ENCODE measurements around the gene SPIRE2. TPM values are rescaled to one million over a fixed set of nuclear protein-coding genes. Genes with fewer than 3 reads are reported as not detected.

The SPIRE2 gene
- total and polyA plus RNA-seq, 2 of the 13 experiments (the other 11 are each of a cell fraction or from before 2014, with no cell fraction given): 13.3 to 37.5 TPM

- no peak for TF ChIP-seq PRDM10 (CRISPR knock-in tag; IDR thresholded peaks at IDR 0.05; ENCODE audit: low read depth)
- TF ChIP-seq MEIS1 (CRISPR knock-in tag; IDR thresholded peaks at IDR 0.05; ENCODE audit: borderline replicate concordance): 0 out of 2 replicates have a peak, but pooled peaks have one; percentile 51
- TF ChIP-seq, protein P1, sequence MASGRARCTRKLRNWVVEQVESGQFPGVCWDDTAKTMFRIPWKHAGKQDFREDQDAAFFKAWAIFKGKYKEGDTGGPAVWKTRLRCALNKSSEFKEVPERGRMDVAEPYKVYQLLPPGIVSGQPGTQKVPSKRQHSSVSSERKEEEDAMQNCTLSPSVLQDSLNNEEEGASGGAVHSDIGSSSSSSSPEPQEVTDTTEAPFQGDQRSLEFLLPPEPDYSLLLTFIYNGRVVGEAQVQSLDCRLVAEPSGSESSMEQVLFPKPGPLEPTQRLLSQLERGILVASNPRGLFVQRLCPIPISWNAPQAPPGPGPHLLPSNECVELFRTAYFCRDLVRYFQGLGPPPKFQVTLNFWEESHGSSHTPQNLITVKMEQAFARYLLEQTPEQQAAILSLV (CRISPR knock-in tag; IDR thresholded peaks at IDR 0.05; ENCODE audit: borderline replicate concordance): no peak
- no peak for TF ChIP-seq TCF7 (IDR thresholded peaks at IDR 0.05; ENCODE audit: low read depth)
- no peak; the same call in 1 of the 2 replicates for TF ChIP-seq HINFP (CRISPR knock-in tag; IDR thresholded peaks at IDR 0.05; ENCODE audit: low read depth)
- TF ChIP-seq FOXJ3 (CRISPR knock-in tag; IDR thresholded peaks at IDR 0.05; ENCODE audit: borderline replicate concordance): no peak
- TF ChIP-seq REPIN1 (CRISPR knock-in tag; IDR thresholded peaks at IDR 0.05; ENCODE audit: borderline replicate concordance, low read depth): peak; percentile 49; the same call in 1 of the 2 replicates
- TF ChIP-seq NR2F1 (CRISPR knock-in tag; IDR thresholded peaks at IDR 0.05): no peak
- TF ChIP-seq ZNF343 (CRISPR knock-in tag; IDR thresholded peaks at IDR 0.05): no peak
- TF ChIP-seq SETDB1 (CRISPR knock-in tag; IDR thresholded peaks at IDR 0.05; ENCODE audit: borderline replicate concordance): no peak
- TF ChIP-seq RNF2 (conservative IDR thresholded peaks at IDR 0.05; ENCODE audit: low read depth): no peak
- TF ChIP-seq MYC (CRISPR knock-in tag; IDR thresholded peaks at IDR 0.05; ENCODE audit: borderline replicate concordance): no peak
- TF ChIP-seq POLR2AphosphoS5 (IDR thresholded peaks at IDR 0.05; ENCODE audit: low read depth, low read length): no peak
- no peak for TF ChIP-seq SMAD1 (CRISPR knock-in tag; IDR thresholded peaks at IDR 0.05; ENCODE audit: borderline replicate concordance, low read depth)
- TF ChIP-seq ZNF850 (CRISPR knock-in tag; conservative IDR thresholded peaks at IDR 0.05): no peak
- no peak for TF ChIP-seq ZNF709 (CRISPR knock-in tag; IDR thresholded peaks at IDR 0.05)
- peak; percentile 54; the same call in 1 of the 2 replicates for TF ChIP-seq ZNF710 (CRISPR knock-in tag; IDR thresholded peaks at IDR 0.05; ENCODE audit: borderline replicate concordance)
- no peak for TF ChIP-seq ZNF567 (CRISPR knock-in tag; IDR thresholded peaks at IDR 0.05; ENCODE audit: borderline replicate concordance)
- TF ChIP-seq SPEN (CRISPR knock-in tag; IDR thresholded peaks at IDR 0.05; ENCODE audit: low read depth): no peak
- no peak for TF ChIP-seq ZNF546 (CRISPR knock-in tag; conservative IDR thresholded peaks at IDR 0.05)
- TF ChIP-seq ZNF792 (CRISPR knock-in tag; IDR thresholded peaks at IDR 0.05): no peak
These were observed 775 bp downstream of the SPIRE2 start (continued) for GRCh38 chr16:89828870-89829629.

All from HepG2 (cell line).